HG02642 (cell line): ENCODE measurements around the gene EMX1.

Experiments
- ATAC-seq: cut with Tn5 transposase; IDR thresholded peaks from one replicate; pipeline ENCODE4 v1.9.1; 2021; ENCODE audit warnings: mild to moderate bottlenecking; ENCODE audit not compliant: unreplicated experiment, poor library complexity

The EMX1 gene

GRCh38 chr2:72923833-72924352 is 6.6 kb downstream of the EMX1 start:
- ATAC-seq, result no peak

GRCh38 chr2:72924353-72925240 is 7.3 kb downstream of the EMX1 start:
- ATAC-seq, result peak; percentile 50

GRCh38 chr2:72925328-72925943 is 8.1 kb downstream of the EMX1 start:
- ATAC-seq, result no peak

GRCh38 chr2:72926368-72926767 is 9.0 kb downstream of the EMX1 start:
- no peak for ATAC-seq

- ATAC-seq, result no peak
Measured at GRCh38 chr2:72926811-72927465, 9.6 kb downstream of the EMX1 start.

- ATAC-seq, result no peak
Measured at GRCh38 chr2:72927619-72928550, 10.6 kb downstream of the EMX1 start.

- no peak for ATAC-seq
Measured at GRCh38 chr2:72929010-72929409, 11.7 kb downstream of the EMX1 start.

- no peak for ATAC-seq
Measured at GRCh38 chr2:72931280-72931910, 14.1 kb downstream of the EMX1 start.

GRCh38 chr2:72932045-72932740 is 14.9 kb downstream of the EMX1 start:
- no peak for ATAC-seq

- ATAC-seq, result no peak
Measured at GRCh38 chr2:72932805-72933204, 15.5 kb downstream of the EMX1 start.

GRCh38 chr2:72933207-72933606 is 15.9 kb downstream of the EMX1 start:
- ATAC-seq, result no peak

- ATAC-seq, result no peak
Measured at GRCh38 chr2:72933646-72934151, 16.4 kb downstream of the EMX1 start.

GRCh38 chr2:72934683-72935610 is 17.6 kb downstream of the EMX1 start:
- peak; percentile 63 for ATAC-seq

GRCh38 chr2:72935611-72935957 is 18.3 kb downstream of the EMX1 start:
- no peak for ATAC-seq

GRCh38 chr2:72936660-72937355 is 19.5 kb downstream of the EMX1 start:
- ATAC-seq, result no peak

GRCh38 chr2:72937356-72937669 is 20.0 kb downstream of the EMX1 start:
- ATAC-seq, result no peak

- no peak for ATAC-seq
Measured at GRCh38 chr2:72938455-72938854, 21.1 kb downstream of the EMX1 start.
